CD4-positive, alpha-beta memory T cell (primary cell): Measurements from ENCODE around the gene RNF157. TPM values are rescaled to one million over a fixed set of nuclear protein-coding genes. Genes with fewer than 3 reads are reported as not detected.

Source experiments
- CTCF ChIA-PET: fragments of 350-600 bp; sonication (Branson Sonifier 250); formaldehyde crosslinking; loops from one replicate; lab custom pipeline; 2021; ENCODE audit warnings: inconsistent platforms; ENCODE audit not compliant: partially characterized antibody; lab: Charles Lee
- POLR2A ChIA-PET: fragments of 350-600 bp; sonication (Branson Sonifier 250); formaldehyde crosslinking; loops from one replicate; lab custom pipeline; 2021; ENCODE audit not compliant: partially characterized antibody; lab: Charles Lee
- DNase-seq, 5 donors: peaks; one replicate each; pipeline versions ENCODE4 v3.0.0 to v3.0.0-alpha.2; 2020 to 2022; ENCODE audit warnings: mixed read lengths in 1 of 5
- H3K27ac ChIP-seq: one replicate; pipeline ENCODE4 v1.7.0; 2013; ENCODE audit warnings: low read depth, low read length
- H3K27me3 ChIP-seq: 2 replicates; pipeline ENCODE4 v1.7.0; 2013; ENCODE audit warnings: mild to moderate bottlenecking, low read length, moderate library complexity; ENCODE audit not compliant: insufficient read depth
- H3K36me3 ChIP-seq: 2 replicates; pipeline ENCODE4 v1.7.0; 2013; ENCODE audit warnings: mild to moderate bottlenecking, low read length, moderate library complexity; ENCODE audit not compliant: insufficient read depth
- H3K4me1 ChIP-seq: 2 replicates; pipeline ENCODE4 v1.7.0; 2013; ENCODE audit warnings: mild to moderate bottlenecking, low read length, moderate library complexity; ENCODE audit not compliant: insufficient read depth
- H3K4me3 ChIP-seq, 2 donors: one replicate each; pipeline ENCODE4 v1.7.0; 2013; ENCODE audit warnings: low read length in 2 of 2, mild to moderate bottlenecking in 1 of 2
- H3K9me3 ChIP-seq, 2 donors: one replicate each; pipeline ENCODE4 v1.7.0; 2013; ENCODE audit warnings: low read length in 2 of 2, control low read depth in 1 of 2; ENCODE audit not compliant: control insufficient read depth in 1 of 2
- H3K27ac Mint-ChIP-seq, 7 donors: one replicate each; pipeline ENCODE4 v1.8.0; 2020 to 2021; ENCODE audit warnings: mixed read lengths in 7 of 7, mild to moderate bottlenecking in 6 of 7, inconsistent platforms in 3 of 7, moderate library complexity in 3 of 7
- H3K27me3 Mint-ChIP-seq, 2 donors: one replicate each; pipeline ENCODE4 v1.8.0; 2020 to 2021; ENCODE audit warnings: mixed read lengths in 2 of 2
- H3K36me3 Mint-ChIP-seq, 2 donors: one replicate each; pipeline ENCODE4 v1.8.0; 2020 to 2021; ENCODE audit warnings: mixed read lengths in 2 of 2, inconsistent platforms in 1 of 2, mild to moderate bottlenecking in 1 of 2
- H3K4me1 Mint-ChIP-seq, 4 donors: one replicate each; pipeline ENCODE4 v1.8.0; 2020 to 2021; ENCODE audit warnings: mixed read lengths in 4 of 4, mild to moderate bottlenecking in 1 of 4
- H3K4me3 Mint-ChIP-seq, 8 donors: one replicate each; pipeline ENCODE4 v1.8.0; 2020 to 2021; ENCODE audit warnings: mixed read lengths in 8 of 8, mild to moderate bottlenecking in 7 of 8, moderate library complexity in 6 of 8, inconsistent platforms in 3 of 8
- H3K9me3 Mint-ChIP-seq, 8 donors: one replicate each; pipeline ENCODE4 v1.8.0; 2020 to 2021; ENCODE audit warnings: mixed read lengths in 8 of 8, mild to moderate bottlenecking in 5 of 8, inconsistent platforms in 3 of 8, moderate library complexity in 1 of 8
- intact Hi-C: fragments of 100-400 bp; cut with micrococcal nuclease; formaldehyde crosslinking; loops from one replicate; pipeline ENCODE4 v1.15.1; 2023
- polyA plus RNA-seq, 2 donors: library from polyadenylated mRNA; unstranded; fragments of 300-500 nt; fragmentation: Illumina TruSeq; gene quantifications; one replicate each; pipeline ENCODE4 v1.2.3, GENCODE V29; 2021
- total RNA-seq, 2 experiments: library from RNA; stranded (reverse); gene quantifications; one replicate each; pipeline ENCODE4 v1.2.3, GENCODE V29; 2021

Gene RNF157
- total and polyA plus RNA-seq, 4 experiments from 2014 or later, result 4.0 to 22.5 (median 20.0) TPM

- Histone ChIP-seq H3K4me1 (peaks cover 62% of the 10 kb centered on the region), H3K4me3 (no peak overlapping the region), H3K27ac (no peak overlapping the region), H3K36me3 (no peaks in the 10 kb centered on the region), H3K9me3 (no peaks in the 10 kb centered on the region), H3K27me3 (no peaks in the 10 kb centered on the region)
- intact Hi-C loops, result no loop called here
- no peak for DNase-seq
- peak overlapping the region; percentile 87 to 98 (median 92) for H3K4me3 Mint-ChIP-seq
- ChIA-PET POLR2A (interaction anchor here (0.9 to 19.8 kb wide), 9 partner anchors 15 to 120 kb away, joined by 3 to 620 read pairs (median 5); partner anchors contain the start of gene UBALD2), CTCF (interaction anchor here (0.8 to 1.8 kb wide), 5 partner anchors 21 to 63 kb away, joined by 3 to 5 read pairs (median 4); no protein-coding TSS in a partner anchor)
- peaks cover under 1 to 3% of the 10 kb centered on the region in 2 donors for H3K36me3 Mint-ChIP-seq
- H3K4me1 Mint-ChIP-seq, result peaks cover 28 to 80% (median 56%) of the 10 kb centered on the region in 4 donors
- H3K27me3 Mint-ChIP-seq, result no peaks in the 10 kb centered on the region
- H3K27ac Mint-ChIP-seq, result peak overlapping the region in 5 of 7 donors; percentile 48 to 94 (median 77)
- H3K9me3 Mint-ChIP-seq, result peaks cover 0 to 2% (median 0%) of the 10 kb centered on the region in 8 donors
Measured at GRCh38 chr17:76241691-76242255, 1.5 kb upstream of the RNF157 start.

GRCh38 chr17:76241204-76241538 lies 878 bp upstream of the RNF157 start:
- ChIA-PET POLR2A (interaction anchor here (0.6 to 19.8 kb wide), 13 partner anchors 9 to 120 kb away, joined by 3 to 620 read pairs (median 5); partner anchors contain the start of gene UBALD2), CTCF (interaction anchor here (0.8 to 1.8 kb wide), 7 partner anchors 22 to 117 kb away, joined by 3 to 5 read pairs (median 3); no protein-coding TSS in a partner anchor)
- no peaks in the 10 kb centered on the region for H3K27me3 ChIP-seq
- H3K9me3 Mint-ChIP-seq, result peaks cover 0 to 4% (median 0%) of the 10 kb centered on the region in 8 donors
- peak overlapping the region; percentile 87 to 98 (median 92) for H3K4me3 Mint-ChIP-seq
- H3K36me3 Mint-ChIP-seq, result peaks cover 3% of the 10 kb centered on the region in 2 donors
- no peak for DNase-seq
- intact Hi-C loops, result no loop called here
- H3K27ac Mint-ChIP-seq, result peak overlapping the region; percentile 86 to 96 (median 93)
- H3K27ac ChIP-seq, result peak overlapping the region; percentile 49
- H3K27me3 Mint-ChIP-seq, result no peaks in the 10 kb centered on the region
- H3K4me3 ChIP-seq, result peak overlapping the region; percentile 70 to 71
- no peaks in the 10 kb centered on the region for H3K9me3 ChIP-seq
- peaks cover 55% of the 10 kb centered on the region for H3K4me1 ChIP-seq
- H3K36me3 ChIP-seq, result no peaks in the 10 kb centered on the region
- peaks cover 22 to 77% (median 51%) of the 10 kb centered on the region in 4 donors for H3K4me1 Mint-ChIP-seq

DNA sequence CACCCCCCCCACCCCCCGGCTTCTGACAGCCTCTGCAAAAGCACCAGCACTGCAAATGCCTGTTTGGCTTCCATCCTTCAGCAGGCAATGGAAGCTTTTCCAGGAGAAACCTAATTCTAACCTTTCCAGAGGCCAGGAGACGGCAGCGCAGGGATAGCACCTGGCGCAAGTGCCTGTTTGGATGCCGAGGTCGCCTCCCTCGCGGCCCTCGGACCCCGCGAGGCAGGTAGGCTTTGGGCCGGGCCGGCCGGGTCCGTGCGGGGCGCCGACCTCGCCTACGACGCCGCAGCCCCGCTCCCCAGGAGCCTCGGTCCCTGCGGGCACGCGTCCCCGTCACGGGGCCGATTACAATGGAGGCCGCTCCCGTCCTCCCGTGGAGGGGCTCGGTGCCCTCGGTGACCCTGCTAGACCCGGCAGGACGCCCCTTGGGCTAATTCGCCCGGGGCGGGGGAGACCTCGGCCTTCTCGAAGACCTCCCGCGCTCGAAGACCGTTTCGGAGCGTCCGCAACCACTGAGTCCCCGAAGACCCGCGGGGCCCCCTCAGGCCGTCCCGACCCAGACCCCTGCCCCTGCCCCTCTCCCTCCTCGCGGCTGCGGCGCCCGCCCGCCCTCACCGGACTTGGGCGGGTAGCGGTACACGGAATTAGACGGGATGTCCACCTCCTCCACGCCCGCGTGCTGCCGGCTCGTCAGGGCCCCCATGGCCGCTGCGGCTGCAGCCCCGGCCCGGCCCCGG lies 587 bp downstream of the RNF157 start:
- peak overlapping the region; percentile 50 for H3K27ac ChIP-seq
- Mint-ChIP-seq H3K36me3 (peaks cover 3% of the 10 kb centered on the region in 2 donors), H3K9me3 (peaks cover 0 to 4% (median 0%) of the 10 kb centered on the region in 8 donors), H3K27me3 (no peaks in the 10 kb centered on the region), H3K4me1 (peaks cover 22 to 68% (median 43%) of the 10 kb centered on the region in 4 donors), H3K4me3 (peak overlapping the region; percentile 85 to 93 (median 90)), H3K27ac (peak overlapping the region; percentile 51 to 95 (median 83))
- ChIA-PET POLR2A (interaction anchor here (0.8 to 19.8 kb wide), 10 partner anchors 11 to 50 kb away, joined by 3 to 620 read pairs (median 13); partner anchors contain the start of gene UBALD2), CTCF (no interaction called here)
- no peak for DNase-seq
- no peaks in the 10 kb centered on the region for H3K9me3 ChIP-seq
- peak overlapping the region in 1 of 2 donors; percentile 39 for H3K4me3 ChIP-seq
- no peaks in the 10 kb centered on the region for H3K27me3 ChIP-seq
- H3K36me3 ChIP-seq, result no peaks in the 10 kb centered on the region
- H3K4me1 ChIP-seq, result peaks cover 46% of the 10 kb centered on the region
- intact Hi-C loops, result loop anchor here (5.0 kb wide), 1 partner anchor 42 kb away; no protein-coding TSS in a partner anchor

DNA sequence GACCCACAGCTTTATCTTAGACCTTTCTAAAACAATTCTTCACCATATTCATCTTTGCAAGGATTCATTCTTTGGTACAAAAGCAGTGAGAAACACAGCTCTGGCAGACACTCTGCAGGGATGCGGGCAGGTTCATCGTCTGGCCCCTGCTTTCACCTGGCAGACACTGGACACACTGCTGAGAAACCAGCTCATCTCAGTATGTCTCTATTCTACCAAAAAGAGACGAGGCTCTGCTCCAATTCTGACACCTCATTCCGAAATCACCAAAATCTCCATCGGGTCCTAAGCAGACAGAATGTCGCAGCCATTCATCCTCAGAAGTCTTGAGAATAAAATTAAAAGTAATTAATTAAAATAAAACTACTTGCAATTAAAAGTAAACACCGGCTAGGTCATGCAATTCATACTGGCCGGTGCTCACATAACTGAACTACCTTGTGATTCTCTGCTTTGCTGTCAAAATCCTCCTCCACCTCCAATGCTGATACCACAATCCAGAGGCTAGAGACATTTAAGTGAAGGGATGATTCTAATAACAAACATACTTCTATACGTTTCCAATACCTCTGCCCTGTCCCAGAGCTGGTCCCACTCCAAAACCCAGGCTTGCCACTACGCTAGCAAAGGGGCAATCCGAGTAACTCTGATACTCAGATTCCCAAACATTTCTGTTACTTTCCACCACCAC lies 1.3 kb downstream of the RNF157 start:
- H3K9me3 ChIP-seq, result no peaks in the 10 kb centered on the region
- peaks cover 39% of the 10 kb centered on the region for H3K4me1 ChIP-seq
- H3K36me3 ChIP-seq, result no peaks in the 10 kb centered on the region
- intact Hi-C loops, result loop anchor here (5.0 kb wide), 1 partner anchor 42 kb away; no protein-coding TSS in a partner anchor
- ChIA-PET POLR2A (interaction anchor here (0.6 to 4.1 kb wide), 12 partner anchors 8 to 98 kb away, joined by 3 to 44 read pairs (median 6); partner anchors contain the start of genes FOXJ1 and UBALD2), CTCF (interaction anchor here (0.8 to 2.3 kb wide), 9 partner anchors 18 to 109 kb away, joined by 3 to 16 read pairs (median 5); no protein-coding TSS in a partner anchor)
- H3K4me3 ChIP-seq, result no peak overlapping the region
- Mint-ChIP-seq H3K4me1 (peaks cover 28 to 68% (median 46%) of the 10 kb centered on the region in 4 donors), H3K9me3 (peaks cover 0 to 4% (median 0%) of the 10 kb centered on the region in 8 donors), H3K4me3 (peak overlapping the region; percentile 85 to 93 (median 90)), H3K27ac (peak overlapping the region; percentile 51 to 95 (median 86)), H3K36me3 (peaks cover 3% of the 10 kb centered on the region in 2 donors), H3K27me3 (no peaks in the 10 kb centered on the region)
- peak overlapping the region; percentile 50 for H3K27ac ChIP-seq
- no peak for DNase-seq
- no peaks in the 10 kb centered on the region for H3K27me3 ChIP-seq

GRCh38 chr17:76237859-76238313 lies 2.4 kb downstream of the RNF157 start:
- ChIA-PET CTCF (interaction anchor here (0.8 to 2.3 kb wide), 12 partner anchors 12 to 117 kb away, joined by 3 to 16 read pairs (median 4); no protein-coding TSS in a partner anchor), POLR2A (interaction anchor here (0.5 to 4.1 kb wide), 13 partner anchors 13 to 58 kb away, joined by 3 to 44 read pairs (median 6); partner anchors contain the start of gene UBALD2)
- H3K4me1 ChIP-seq, result peaks cover 29% of the 10 kb centered on the region
- DNase-seq, result no peak
- H3K27me3 ChIP-seq, result no peaks in the 10 kb centered on the region
- no peak overlapping the region for H3K27ac ChIP-seq
- H3K4me3 Mint-ChIP-seq, result peak overlapping the region; percentile 17 to 93 (median 88)
- no peak overlapping the region for H3K4me3 ChIP-seq
- no peaks in the 10 kb centered on the region for H3K9me3 ChIP-seq
- no peaks in the 10 kb centered on the region for H3K36me3 ChIP-seq
- intact Hi-C loops, result loop anchor here (5.0 kb wide), 1 partner anchor 41 kb away; no protein-coding TSS in a partner anchor
- H3K36me3 Mint-ChIP-seq, result peaks cover 3% of the 10 kb centered on the region in 2 donors
- peak overlapping the region; percentile 51 to 95 (median 75) for H3K27ac Mint-ChIP-seq
- no peaks in the 10 kb centered on the region for H3K27me3 Mint-ChIP-seq
- H3K9me3 Mint-ChIP-seq, result peaks cover 0 to 4% (median 0%) of the 10 kb centered on the region in 8 donors
- peaks cover 29 to 63% (median 45%) of the 10 kb centered on the region in 4 donors for H3K4me1 Mint-ChIP-seq

- H3K36me3 ChIP-seq, result no peaks in the 10 kb centered on the region
- no peak overlapping the region for H3K27ac ChIP-seq
- Mint-ChIP-seq H3K4me1 (peaks cover 29 to 57% (median 42%) of the 10 kb centered on the region in 4 donors), H3K4me3 (peak overlapping the region in 1 of 8 donors; percentile 35), H3K36me3 (peaks cover 6% of the 10 kb centered on the region in 2 donors), H3K9me3 (peaks cover 0 to 2% (median 0%) of the 10 kb centered on the region in 8 donors), H3K27me3 (no peaks in the 10 kb centered on the region), H3K27ac (peak overlapping the region in 3 of 7 donors; percentile 8 to 62 (median 57))
- no peaks in the 10 kb centered on the region for H3K27me3 ChIP-seq
- POLR2A ChIA-PET, result interaction anchor here (1.0 to 3.3 kb wide), 3 partner anchors 15 to 45 kb away, joined by 3 to 44 read pairs (median 4); partner anchors contain the start of gene UBALD2
- CTCF ChIA-PET, result interaction anchor here (1.7 kb wide), 1 partner anchor 18 kb away, joined by 3 read pairs; no protein-coding TSS in a partner anchor
- no peaks in the 10 kb centered on the region for H3K9me3 ChIP-seq
- H3K4me1 ChIP-seq, result peaks cover 26% of the 10 kb centered on the region
- intact Hi-C loops, result loop anchor here (5.0 kb wide), 1 partner anchor 39 kb away; no protein-coding TSS in a partner anchor
- no peak for DNase-seq
- H3K4me3 ChIP-seq, result no peak overlapping the region
Measured at GRCh38 chr17:76236603-76237002, 3.7 kb downstream of the RNF157 start.
